A673 (cell line): ENCODE measurements around the gene GJB3. TPM values are rescaled to one million over a fixed set of nuclear protein-coding genes. Genes with fewer than 3 reads are reported as not detected.

Experiments
- BruUV-seq: library from RNA; stranded (reverse); fragments of 400-500 nt; replicated peaks from 2 replicates; lab custom pipeline; 2021; lab: Mats Ljungman, UMichigan
- CTCF ChIA-PET: fragments of 300-600 bp; sonication (Branson Sonifier 250); formaldehyde crosslinking; loops from one replicate; lab custom pipeline; 2022; ENCODE audit warnings: antibody characterized with exemption; lab: Charles Lee
- POLR2A ChIA-PET: fragments of 300-600 bp; sonication (Branson Sonifier 250); formaldehyde crosslinking; loops from one replicate; lab custom pipeline; 2022; ENCODE audit warnings: antibody characterized with exemption; ENCODE audit not compliant: low non-redundant PET; lab: Charles Lee
- DNase-seq: peaks from one replicate; pipeline ENCODE4 v3.0.0-alpha.2; 2015; ENCODE audit warnings: low spot score
- H3K27ac ChIP-seq: fragments of 200-600 bp; sonication (generic); 2 replicates; pipeline ENCODE4 v1.5.1; 2016; ENCODE audit warnings: mixed run types, low read depth, mild to moderate bottlenecking, mixed read lengths, antibody characterized with exemption, low read length; ENCODE audit not compliant: poor library complexity, severe bottlenecking
- H3K27me3 ChIP-seq: fragments of 200-600 bp; sonication (generic); replicated peaks from 2 replicates; pipeline ENCODE4 v1.6.1; 2017; ENCODE audit warnings: mixed run types, low read depth, mild to moderate bottlenecking, mixed read lengths, antibody characterized with exemption, low read length; ENCODE audit not compliant: insufficient read depth, poor library complexity
- H3K36me3 ChIP-seq: fragments of 200-600 bp; sonication (generic); 2 replicates; pipeline ENCODE4 v1.6.1; 2016; ENCODE audit warnings: mixed run types, mild to moderate bottlenecking, mixed read lengths, antibody characterized with exemption, low read length; ENCODE audit not compliant: insufficient read depth, poor library complexity, severe bottlenecking
- H3K4me1 ChIP-seq: fragments of 200-600 bp; sonication (generic); 2 replicates; pipeline ENCODE4 v1.6.1; 2017; ENCODE audit warnings: mixed run types, mild to moderate bottlenecking, mixed read lengths, antibody characterized with exemption, low read length; ENCODE audit not compliant: insufficient read depth, poor library complexity, severe bottlenecking
- H3K4me3 ChIP-seq: fragments of 200-600 bp; sonication (generic); 2 replicates; pipeline ENCODE4 v1.5.1; 2016; ENCODE audit warnings: low read depth, mixed run types, mild to moderate bottlenecking, mixed read lengths, low read length; ENCODE audit not compliant: poor library complexity, severe bottlenecking
- H3K9me3 ChIP-seq: fragments of 200-600 bp; sonication (generic); 2 replicates; pipeline ENCODE4 v1.6.1; 2016; ENCODE audit warnings: mixed run types, low read depth, mild to moderate bottlenecking, mixed read lengths, antibody characterized with exemption, low read length; ENCODE audit not compliant: poor library complexity, severe bottlenecking
- CTCF ChIP-seq: fragments of 300-800, 200-600 bp; sonication (generic); conservative IDR thresholded peaks from 2 replicates; pipeline ENCODE4 v1.5.1; 2017; ENCODE audit warnings: low read depth, mild to moderate bottlenecking, antibody characterized with exemption, low read length, moderate library complexity, mixed read lengths
- EZH2 ChIP-seq: fragments of 200-600 bp; sonication (generic); IDR thresholded peaks from 2 replicates; pipeline ENCODE4 v1.6.1; 2017; ENCODE audit warnings: borderline replicate concordance, low read depth, mild to moderate bottlenecking, mixed read lengths, antibody characterized with exemption, low read length; ENCODE audit not compliant: poor library complexity, severe bottlenecking
- intact Hi-C: fragments of 100-400 bp; cut with micrococcal nuclease; formaldehyde crosslinking; loops from one replicate; pipeline ENCODE4 v1.10.0; 2022; ENCODE audit not compliant: unreplicated experiment
- total RNA-seq: library from RNA; stranded (reverse); gene quantifications from 2 replicates; pipeline ENCODE4 v1.2.3, GENCODE V29; 2021

GJB3 gene
- total RNA-seq, 1 experiment from 2014 or later: not detected

GRCh38 chr1:34792424-34792823 lies 11.4 kb downstream of the GJB3 start:
- H3K4me3 ChIP-seq: no peak overlapping the region
- POLR2A ChIA-PET: no interaction called here

GRCh38 chr1:34792868-34793727 lies 12.1 kb downstream of the GJB3 start, which contains the start of gene GJA4:
Gene GJA4, plus strand, starts transcription at chr1:34792999. Its CDS starts 1,215 bp downstream, at chr1:34794214.
- no peak for DNase-seq
- Histone ChIP-seq H3K4me1 (no peaks in the 10 kb centered on the region), H3K36me3 (no peaks in the 10 kb centered on the region), H3K27ac (no peak within 1 kb of the TSS), H3K9me3 (no peaks in the 10 kb centered on the region), H3K27me3 (peaks cover 10% of the 10 kb centered on the region), H3K4me3 (no peak within 1 kb of the TSS)
- BruUV-seq: no TSS peak
- CTCF ChIA-PET: no interaction called here
- no peak for TF ChIP-seq EZH2
- TF ChIP-seq CTCF: no peak
- intact Hi-C loops: no loop called here
- POLR2A ChIA-PET: no interaction called here

More at GRCh38 chr1:34792424-34792823, 11.4 kb downstream of the GJB3 start:
- DNase-seq: no peak
- no TSS peak for BruUV-seq
- Histone ChIP-seq H3K9me3 (no peaks in the 10 kb centered on the region), H3K27me3 (peaks cover 10% of the 10 kb centered on the region), H3K27ac (no peak overlapping the region), H3K4me1 (no peaks in the 10 kb centered on the region), H3K36me3 (no peaks in the 10 kb centered on the region)
- TF ChIP-seq CTCF (no peak), EZH2 (no peak)
- CTCF ChIA-PET: no interaction called here
- intact Hi-C loops: no loop called here

- no peaks in the 10 kb centered on the region for H3K4me1 ChIP-seq
- no peaks in the 10 kb centered on the region for H3K9me3 ChIP-seq
- BruUV-seq: no TSS peak
- H3K36me3 ChIP-seq: no peaks in the 10 kb centered on the region
- intact Hi-C loops: no loop called here
- ChIA-PET CTCF (no interaction called here), POLR2A (no interaction called here)
- no peak overlapping the region for H3K27ac ChIP-seq
- TF ChIP-seq CTCF (no peak), EZH2 (no peak)
- H3K4me3 ChIP-seq: no peak overlapping the region
- peaks cover 10% of the 10 kb centered on the region for H3K27me3 ChIP-seq
- no peak for DNase-seq
Measured at GRCh38 chr1:34794001-34794789, 13.2 kb downstream of the GJB3 start.
